Type B pancreatic cell (in vitro differentiated cells): ENCODE data around the gene IFNA8. TPM values are rescaled to one million over a fixed set of nuclear protein-coding genes. Genes with fewer than 3 reads are reported as not detected.

Experiments
- DNase-seq: peaks from one replicate; pipeline ENCODE4 v3.0.0; 2021; ENCODE audit warnings: mixed read lengths; ENCODE audit not compliant: unreplicated experiment; ENCODE audit errors: extremely low spot score
- H3K27ac Mint-ChIP-seq: 2 replicates; pipeline ENCODE4 v1.8.0; 2021; ENCODE audit warnings: mild to moderate bottlenecking, mixed read lengths
- H3K27me3 Mint-ChIP-seq: 2 replicates; pipeline ENCODE4 v1.8.0; 2021; ENCODE audit warnings: mixed read lengths
- H3K36me3 Mint-ChIP-seq: 2 replicates; pipeline ENCODE4 v1.8.0; 2021; ENCODE audit warnings: mixed read lengths
- H3K4me1 Mint-ChIP-seq: one replicate; pipeline ENCODE4 v1.8.0; 2021; ENCODE audit warnings: mixed read lengths; ENCODE audit not compliant: unreplicated experiment
- H3K4me3 Mint-ChIP-seq: 2 replicates; pipeline ENCODE4 v1.8.0; 2021; ENCODE audit warnings: mild to moderate bottlenecking, mixed read lengths
- H3K9me3 Mint-ChIP-seq: 2 replicates; pipeline ENCODE4 v1.8.0; 2021; ENCODE audit warnings: mixed read lengths
- total RNA-seq: library from RNA; stranded (reverse); gene quantifications from 2 replicates; pipeline ENCODE4 v1.2.1, GENCODE V29; 2021; ENCODE audit warnings: low replicate concordance
- TF ChIP-seq, protein P1 (sequence below): fragments of 200-600 bp; sonication (generic); conservative IDR thresholded peaks from 2 replicates; pipeline ENCODE4 v1.5.0; 2021; ENCODE audit warnings: antibody characterized with exemption, mild to moderate bottlenecking

Gene IFNA8
- total RNA-seq, 1 donor from 2014 or later = not detected

DNA sequence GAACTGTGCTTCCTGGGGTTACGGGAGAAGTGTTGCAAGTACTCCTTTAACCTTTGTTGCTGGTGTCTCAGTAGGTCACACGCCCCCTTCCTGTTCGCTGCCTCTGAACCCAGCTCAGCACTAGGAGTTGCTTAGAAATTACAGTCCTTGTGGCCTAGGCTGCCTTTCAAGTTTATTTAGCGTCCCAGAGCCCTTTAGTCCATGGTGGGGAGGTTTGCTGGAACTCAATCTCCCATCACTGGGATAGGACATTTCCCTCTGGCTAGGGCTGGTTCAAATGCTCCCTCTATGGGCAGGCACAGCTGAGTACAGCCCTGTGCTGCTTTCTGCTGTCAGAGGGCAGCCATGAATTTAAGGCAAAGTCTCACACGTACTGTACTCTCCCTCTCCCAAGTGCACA is 4.7 kb downstream of the IFNA8 start:
- Mint-ChIP-seq H3K27me3 (peaks cover 7% of the 10 kb centered on the region), H3K36me3 (no peaks in the 10 kb centered on the region), H3K4me3 (no peak overlapping the region), H3K27ac (no peak overlapping the region), H3K9me3 (no peaks in the 10 kb centered on the region), H3K4me1 (no peaks in the 10 kb centered on the region)
- TF ChIP-seq, protein P1, sequence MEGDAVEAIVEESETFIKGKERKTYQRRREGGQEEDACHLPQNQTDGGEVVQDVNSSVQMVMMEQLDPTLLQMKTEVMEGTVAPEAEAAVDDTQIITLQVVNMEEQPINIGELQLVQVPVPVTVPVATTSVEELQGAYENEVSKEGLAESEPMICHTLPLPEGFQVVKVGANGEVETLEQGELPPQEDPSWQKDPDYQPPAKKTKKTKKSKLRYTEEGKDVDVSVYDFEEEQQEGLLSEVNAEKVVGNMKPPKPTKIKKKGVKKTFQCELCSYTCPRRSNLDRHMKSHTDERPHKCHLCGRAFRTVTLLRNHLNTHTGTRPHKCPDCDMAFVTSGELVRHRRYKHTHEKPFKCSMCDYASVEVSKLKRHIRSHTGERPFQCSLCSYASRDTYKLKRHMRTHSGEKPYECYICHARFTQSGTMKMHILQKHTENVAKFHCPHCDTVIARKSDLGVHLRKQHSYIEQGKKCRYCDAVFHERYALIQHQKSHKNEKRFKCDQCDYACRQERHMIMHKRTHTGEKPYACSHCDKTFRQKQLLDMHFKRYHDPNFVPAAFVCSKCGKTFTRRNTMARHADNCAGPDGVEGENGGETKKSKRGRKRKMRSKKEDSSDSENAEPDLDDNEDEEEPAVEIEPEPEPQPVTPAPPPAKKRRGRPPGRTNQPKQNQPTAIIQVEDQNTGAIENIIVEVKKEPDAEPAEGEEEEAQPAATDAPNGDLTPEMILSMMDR = no peak
- DNase-seq = no peak

DNA sequence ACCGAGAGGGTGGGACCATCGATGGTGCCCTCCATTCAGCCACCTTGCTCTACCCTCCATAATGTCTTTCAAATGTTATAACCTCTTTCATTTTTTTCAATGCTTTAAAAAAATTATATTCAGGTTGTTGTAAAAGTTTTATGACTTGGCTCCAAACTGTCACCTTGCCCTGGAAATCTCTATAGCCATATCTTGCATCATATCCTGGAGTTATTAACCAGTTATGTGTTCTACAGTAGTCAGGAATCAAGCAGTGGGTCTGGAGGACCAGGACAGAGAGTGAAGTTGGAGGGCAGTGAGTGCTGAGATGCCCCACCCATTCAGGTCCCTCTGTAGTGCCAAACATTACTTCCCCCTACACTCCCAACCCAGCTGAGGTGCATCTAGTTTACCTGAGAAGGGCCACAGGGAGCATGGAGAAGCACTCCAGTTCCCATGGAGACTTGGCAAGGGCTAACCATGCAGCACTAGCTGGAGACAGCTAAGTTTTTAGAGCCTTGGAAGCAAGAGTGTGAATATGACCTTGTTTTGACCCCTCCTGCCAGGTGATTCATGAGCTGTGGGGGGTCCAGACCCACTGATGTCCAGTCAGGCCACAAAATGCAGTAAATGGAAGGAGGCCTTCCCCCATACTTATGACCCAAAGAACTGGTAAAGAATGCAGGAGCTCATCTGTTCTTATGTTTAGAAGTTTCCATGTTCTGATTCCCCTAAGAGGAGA is 5.5 kb downstream of the IFNA8 start:
- no peak overlapping the region for H3K27ac Mint-ChIP-seq
- TF ChIP-seq, protein P1 = no peak
- peaks cover 6% of the 10 kb centered on the region for H3K27me3 Mint-ChIP-seq
- no peaks in the 10 kb centered on the region for H3K36me3 Mint-ChIP-seq
- no peaks in the 10 kb centered on the region for H3K4me1 Mint-ChIP-seq
- no peaks in the 10 kb centered on the region for H3K9me3 Mint-ChIP-seq
- no peak for DNase-seq
- no peak overlapping the region for H3K4me3 Mint-ChIP-seq

DNA sequence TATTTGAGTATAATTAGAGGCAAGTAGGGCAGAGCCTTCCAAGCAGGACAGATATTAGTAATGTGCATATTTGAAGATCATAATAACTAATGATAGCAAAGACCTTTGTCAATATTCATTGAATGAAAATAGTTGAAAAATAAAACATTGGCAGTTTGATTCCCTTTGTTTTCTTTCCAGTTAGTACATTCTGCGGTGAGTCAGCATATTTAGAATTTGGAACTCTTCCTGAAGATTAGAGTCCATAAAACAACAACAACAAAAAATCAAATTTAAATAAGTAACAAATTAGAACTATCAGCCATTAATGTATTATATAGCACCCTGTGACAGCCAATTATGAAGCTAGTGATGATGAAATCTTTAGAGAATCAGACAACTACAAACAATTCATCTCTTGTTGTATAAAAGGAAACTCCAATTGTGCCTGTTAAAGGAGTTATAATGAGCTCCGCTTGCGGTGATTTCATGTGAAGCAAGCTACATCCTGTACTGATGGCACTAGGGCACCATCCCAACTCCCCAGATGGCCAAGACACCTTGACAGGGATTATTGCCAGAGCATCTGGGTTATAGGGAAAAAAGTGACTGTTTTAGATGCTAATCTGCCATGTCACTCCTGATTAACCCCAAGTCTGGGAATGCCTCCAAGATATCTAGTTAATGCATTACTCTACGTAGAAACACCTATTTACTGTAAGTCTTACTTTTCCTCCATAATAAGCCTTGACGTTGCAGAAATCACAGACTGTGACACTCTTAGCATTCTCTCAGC is 6.8 kb downstream of the IFNA8 start:
- Mint-ChIP-seq H3K27ac (no peak overlapping the region), H3K4me1 (no peaks in the 10 kb centered on the region), H3K4me3 (no peak overlapping the region), H3K27me3 (peaks cover 5% of the 10 kb centered on the region), H3K9me3 (no peaks in the 10 kb centered on the region), H3K36me3 (no peaks in the 10 kb centered on the region)
- no peak for DNase-seq
- TF ChIP-seq, protein P1 = no peak

DNA sequence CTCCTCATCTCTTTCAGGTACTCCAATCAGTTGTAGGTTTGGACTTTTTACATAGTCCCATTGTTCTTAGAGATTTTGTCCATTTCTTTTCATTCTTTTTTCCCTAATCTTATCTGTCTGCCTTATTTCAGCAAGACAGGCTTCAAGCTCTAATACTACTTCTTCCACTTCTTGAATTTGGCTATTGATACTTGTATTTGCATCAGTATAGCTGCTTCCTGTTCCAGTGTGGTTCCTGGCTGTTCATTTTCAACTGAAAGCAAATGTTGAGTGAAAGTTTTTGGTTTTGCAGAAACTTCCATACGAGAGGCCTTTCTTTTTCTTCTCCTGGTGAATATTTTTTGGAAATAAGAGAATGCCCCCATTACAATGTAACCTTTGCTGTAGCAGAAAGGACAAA is 19.3 kb downstream of the IFNA8 start:
- TF ChIP-seq, protein P1 = no peak
- no peak overlapping the region for H3K27ac Mint-ChIP-seq
- peaks cover under 1% of the 10 kb centered on the region for H3K4me1 Mint-ChIP-seq
- H3K27me3 Mint-ChIP-seq = peaks cover 14% of the 10 kb centered on the region
- no peak for DNase-seq
- H3K36me3 Mint-ChIP-seq = no peaks in the 10 kb centered on the region
- H3K4me3 Mint-ChIP-seq = no peak overlapping the region
- no peaks in the 10 kb centered on the region for H3K9me3 Mint-ChIP-seq

DNA sequence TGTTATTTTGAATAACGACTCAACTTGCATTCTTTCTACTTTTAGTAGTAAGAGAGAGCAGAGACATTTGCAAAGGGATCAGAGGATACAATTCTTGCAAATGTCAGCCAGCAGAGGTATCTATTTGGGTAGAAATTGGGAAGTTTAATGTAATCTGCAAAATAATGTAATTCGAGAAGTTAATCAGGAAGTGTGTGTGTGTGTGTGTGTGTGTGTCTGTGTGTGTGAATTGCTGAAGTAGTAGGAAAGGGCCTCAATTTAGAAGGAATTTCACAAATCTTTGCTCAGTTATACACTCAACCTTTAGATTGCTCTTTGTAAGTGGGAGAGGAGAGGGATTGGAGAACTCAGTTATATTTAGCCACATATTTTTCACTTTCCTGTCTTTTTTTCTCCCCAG is 20.3 kb downstream of the IFNA8 start:
- TF ChIP-seq, protein P1 = no peak
- Mint-ChIP-seq H3K9me3 (no peaks in the 10 kb centered on the region), H3K4me3 (no peak overlapping the region), H3K4me1 (peaks cover 4% of the 10 kb centered on the region), H3K27me3 (peaks cover 14% of the 10 kb centered on the region), H3K27ac (no peak overlapping the region), H3K36me3 (no peaks in the 10 kb centered on the region)
- DNase-seq = no peak
